Hippocampal formation (tissue), 2 donors: Measurements from ENCODE around the gene SOST.

Source experiments
- DNase-seq, 2 donors: peaks; one replicate each; lab custom pipeline; 2025; lab: John Stamatoyannopoulos, UW

Gene SOST

GRCh38 chr17:43774304-43775250, 16.0 kb upstream of the SOST start:
- no peak for DNase-seq

- DNase-seq, result no peak
Observed at GRCh38 chr17:43772877-43773648, 14.5 kb upstream of the SOST start.

GRCh38 chr17:43771463-43771862, 12.9 kb upstream of the SOST start:
- DNase-seq, result no peak

GRCh38 chr17:43770957-43771356, 12.4 kb upstream of the SOST start:
- DNase-seq, result no peak

- no peak for DNase-seq
Observed at GRCh38 chr17:43769859-43770258, 11.3 kb upstream of the SOST start.

GRCh38 chr17:43769426-43769825, 10.8 kb upstream of the SOST start:
- DNase-seq, result no peak

GRCh38 chr17:43768943-43769342, 10.4 kb upstream of the SOST start:
- DNase-seq, result no peak

GRCh38 chr17:43768382-43768781, 9.8 kb upstream of the SOST start:
- peak; percentile 23 to 30 for DNase-seq

GRCh38 chr17:43767713-43768059, 9.1 kb upstream of the SOST start:
- DNase-seq, result no peak

- DNase-seq, result no peak
Observed at GRCh38 chr17:43767053-43767712, 8.6 kb upstream of the SOST start.

GRCh38 chr17:43766413-43767052, 7.9 kb upstream of the SOST start:
- peak; percentile 10 to 29 for DNase-seq

GRCh38 chr17:43760254-43760852, 1.8 kb upstream of the SOST start:
- DNase-seq, result peak; percentile 75 to 88

GRCh38 chr17:43759836-43760235, 1.2 kb upstream of the SOST start:
- DNase-seq, result no peak

- no peak for DNase-seq
Observed at GRCh38 chr17:43758086-43758485, 505 bp downstream of the SOST start.

GRCh38 chr17:43757171-43757660, 1.4 kb downstream of the SOST start:
- DNase-seq, result no peak

GRCh38 chr17:43756201-43756600, 2.4 kb downstream of the SOST start:
- no peak for DNase-seq

- DNase-seq, result no peak
Observed at GRCh38 chr17:43755389-43755875, 3.2 kb downstream of the SOST start.

GRCh38 chr17:43754947-43755346, 3.6 kb downstream of the SOST start:
- DNase-seq, result no peak

GRCh38 chr17:43753493-43754129, 5.0 kb downstream of the SOST start:
- no peak for DNase-seq

- no peak for DNase-seq
Observed at GRCh38 chr17:43750153-43750552, 8.4 kb downstream of the SOST start.

GRCh38 chr17:43745541-43745940, 13.1 kb downstream of the SOST start:
- no peak for DNase-seq
